HG03060 (cell line): ENCODE results near the gene TNFRSF17.
"Not testable (repeated sequence)": the region's sequence is repeated elsewhere in the genome, so short reads cannot be mapped to it uniquely, and the experiment has no call there.

Experiments
- ATAC-seq: cut with Tn5 transposase; IDR thresholded peaks from one replicate; pipeline ENCODE4 v1.9.1; 2021; ENCODE audit warnings: low read depth, moderate number of reproducible peaks; ENCODE audit not compliant: unreplicated experiment

TNFRSF17 gene

GRCh38 chr16:11964761-11965551 lies at the start of gene TNFRSF17:
TNFRSF17 (plus strand) TSS chr16:11965210; CDS start chr16:11965325, 115 bp downstream.
- peak; percentile 57 for ATAC-seq

GRCh38 chr16:11915644-11916523 lies 49.1 kb upstream of the TNFRSF17 start, which contains the start of gene GSPT1:
GSPT1 (minus strand) TSS chr16:11915956; CDS start chr16:11915720, 236 bp downstream.
- ATAC-seq, result peak; percentile 69

- no peak for ATAC-seq
Measured at GRCh38 chr16:11916524-11917285, 48.3 kb upstream of the TNFRSF17 start.

- ATAC-seq, result not testable (repeated sequence)
Measured at GRCh38 chr16:11924046-11924445, 41.0 kb upstream of the TNFRSF17 start.

GRCh38 chr16:11927350-11927749 lies 37.7 kb upstream of the TNFRSF17 start:
- not testable (repeated sequence) for ATAC-seq

GRCh38 chr16:11941945-11942344 lies 23.1 kb upstream of the TNFRSF17 start, which contains the start of gene NPIPB2:
NPIPB2 (minus strand) TSS chr16:11942045; CDS start chr16:11942045, 0 bp downstream.
- not testable (repeated sequence) for ATAC-seq

- ATAC-seq, result no peak
Measured at GRCh38 chr16:11946433-11946832, 18.6 kb upstream of the TNFRSF17 start.

- no peak for ATAC-seq
Measured at GRCh38 chr16:11948819-11949218, 16.2 kb upstream of the TNFRSF17 start.

- no peak for ATAC-seq
Measured at GRCh38 chr16:11949527-11949926, 15.5 kb upstream of the TNFRSF17 start.

GRCh38 chr16:11950388-11950787 lies 14.6 kb upstream of the TNFRSF17 start:
- no peak for ATAC-seq

GRCh38 chr16:11953576-11953975 lies 11.4 kb upstream of the TNFRSF17 start:
- ATAC-seq, result not testable (repeated sequence)

GRCh38 chr16:11955713-11956123 lies 9.3 kb upstream of the TNFRSF17 start:
- no peak for ATAC-seq

GRCh38 chr16:11956558-11956957 lies 8.5 kb upstream of the TNFRSF17 start:
- no peak for ATAC-seq

- no peak for ATAC-seq
Measured at GRCh38 chr16:11957591-11958395, 7.2 kb upstream of the TNFRSF17 start.

GRCh38 chr16:11962457-11962856 lies 2.6 kb upstream of the TNFRSF17 start:
- ATAC-seq, result not testable (repeated sequence)

- ATAC-seq, result not testable (repeated sequence)
Measured at GRCh38 chr16:11962978-11963377, 2.0 kb upstream of the TNFRSF17 start.

GRCh38 chr16:11963706-11964105 lies 1.3 kb upstream of the TNFRSF17 start:
- ATAC-seq, result no peak

- ATAC-seq, result no peak
Measured at GRCh38 chr16:11966173-11966572, 1.2 kb downstream of the TNFRSF17 start.

- no peak for ATAC-seq
Measured at GRCh38 chr16:11967195-11967911, 2.3 kb downstream of the TNFRSF17 start.
